ENCODE results near the gene ABCA3.
A peak's percentile ranks its signal among the peaks of the same experiment; 100 is the strongest.

The ABCA3 gene

DNA sequence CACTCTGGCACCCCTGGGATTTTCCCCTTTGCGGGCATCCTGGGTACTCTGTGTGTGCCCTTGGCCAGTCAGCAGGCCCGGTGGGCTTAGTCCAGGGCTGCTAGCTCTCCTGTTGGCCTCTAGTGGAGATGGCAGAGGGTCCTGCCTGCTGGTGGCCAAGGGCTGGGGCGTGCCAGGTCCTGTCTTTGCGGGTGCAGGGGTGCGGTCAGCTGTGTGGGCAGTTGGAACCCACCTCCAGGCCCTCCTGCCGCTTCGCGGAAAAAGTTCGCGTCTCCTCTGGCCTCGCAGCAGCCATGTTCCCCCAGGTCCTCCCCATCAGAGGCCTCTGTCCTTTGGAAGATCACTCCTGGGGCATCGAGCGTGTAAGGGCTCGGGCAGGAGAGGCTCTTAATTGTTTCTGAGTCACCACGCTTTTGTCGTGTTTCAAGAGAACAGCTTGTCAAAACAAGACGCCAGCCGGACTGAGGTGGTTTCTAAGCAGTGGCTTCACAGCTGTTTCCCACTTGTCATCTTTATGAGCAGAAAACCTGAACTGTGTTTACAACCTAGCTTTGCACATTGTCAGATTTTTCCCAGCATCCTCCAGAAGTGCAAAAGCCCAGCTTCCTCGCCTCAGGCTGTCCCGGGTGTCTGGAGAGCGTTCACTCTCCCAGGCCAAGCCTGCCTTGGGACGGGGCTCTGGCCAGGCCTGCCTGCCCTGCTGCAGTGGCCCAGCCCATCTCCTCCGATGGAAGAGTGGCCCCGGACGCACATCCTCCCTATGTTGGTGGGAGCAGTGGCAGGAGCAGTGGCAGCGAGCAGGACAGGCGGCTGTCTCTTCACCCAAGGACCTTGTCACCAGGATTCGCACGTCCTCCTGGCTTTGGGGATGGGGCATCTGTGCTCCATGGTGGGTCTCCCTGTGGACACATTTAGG is 109.3 kb downstream of the ABCA3 start:
- TF ChIP-seq CTCF (IDR thresholded peaks at IDR 0.05) (no peak), ZFX (IDR thresholded peaks at IDR 0.05; ENCODE audit: borderline replicate concordance) (no peak)
- H3K27ac ChIP-seq: no peak overlapping the region

DNA sequence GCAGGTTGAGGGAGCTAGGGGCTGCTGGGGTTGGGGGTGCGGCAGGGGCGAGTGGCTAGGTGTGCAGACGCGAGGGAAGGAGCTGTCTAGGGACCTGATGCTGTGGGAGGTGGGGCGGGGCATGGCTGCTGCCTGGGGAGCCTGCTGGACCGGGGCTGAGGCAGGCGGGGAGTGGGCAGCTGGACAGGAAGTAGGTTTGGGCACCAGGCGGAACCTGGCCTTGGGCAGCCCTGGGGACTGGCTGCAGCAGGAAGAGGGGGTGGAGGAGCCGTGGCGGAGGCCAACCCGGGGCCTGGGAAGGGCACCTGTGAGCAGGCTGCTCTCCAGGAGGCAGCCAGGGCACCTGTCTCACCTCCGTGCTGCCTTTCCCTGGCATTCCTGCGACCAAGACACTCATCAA is 110.2 kb downstream of the ABCA3 start:
- H3K27ac ChIP-seq: no peak overlapping the region
- no peak for TF ChIP-seq ZFX (IDR thresholded peaks at IDR 0.05; ENCODE audit: borderline replicate concordance)
- no peak for TF ChIP-seq CTCF (IDR thresholded peaks at IDR 0.05)

DNA sequence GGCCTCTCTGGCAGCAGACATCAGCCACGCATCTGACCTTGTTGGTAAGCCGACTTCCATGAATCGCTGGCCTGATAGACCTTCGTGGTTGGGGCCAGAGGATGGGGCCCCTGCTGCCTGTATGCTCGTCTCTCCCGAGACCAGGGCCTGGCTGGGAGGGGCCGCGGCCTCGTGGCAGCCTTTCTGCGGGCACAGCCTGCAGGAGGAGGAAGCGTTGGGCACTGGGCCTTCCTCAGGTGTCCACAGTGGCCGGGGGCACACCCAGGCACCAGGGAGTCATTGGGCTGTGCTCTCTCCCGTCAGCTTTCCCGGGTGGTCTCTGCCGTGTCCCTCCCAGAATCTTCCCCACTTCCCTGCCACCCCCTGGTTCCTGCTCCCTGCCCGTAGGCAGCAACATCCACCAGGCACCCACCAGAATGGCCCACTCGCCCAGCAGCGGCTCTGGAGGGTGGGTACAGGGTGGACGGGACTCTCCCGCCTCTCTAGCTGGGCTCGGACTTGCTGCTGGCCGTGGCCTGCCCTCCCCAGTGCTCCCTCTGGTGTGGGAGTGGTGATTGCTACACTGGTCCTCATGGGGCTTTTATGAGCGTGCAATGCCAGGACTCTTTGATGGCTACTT is 110.8 kb downstream of the ABCA3 start:
- H3K27ac ChIP-seq: no peak overlapping the region
- no peak for TF ChIP-seq ZFX (IDR thresholded peaks at IDR 0.05; ENCODE audit: borderline replicate concordance)
- TF ChIP-seq CTCF (IDR thresholded peaks at IDR 0.05): no peak

DNA sequence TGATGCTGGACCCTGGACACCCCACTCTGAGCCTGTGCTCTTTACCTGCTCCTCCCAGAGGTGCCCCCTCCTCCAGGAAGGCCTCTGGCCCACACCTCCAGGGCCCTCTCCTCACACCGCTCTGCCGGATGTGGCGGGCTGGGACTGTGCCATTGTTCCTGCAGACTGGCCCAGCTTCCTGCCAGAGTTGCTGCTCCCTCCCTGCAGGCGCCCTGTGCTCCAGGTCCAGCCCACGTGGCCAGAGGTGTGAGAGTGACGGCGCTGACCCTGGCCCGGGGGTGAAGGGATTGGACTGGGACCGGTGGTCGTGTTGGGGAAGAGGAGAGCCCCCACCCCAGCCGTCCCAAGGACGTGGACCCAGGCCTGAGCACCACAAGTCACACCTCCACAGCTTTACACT is 111.4 kb downstream of the ABCA3 start:
- H3K27ac ChIP-seq: no peak overlapping the region
- TF ChIP-seq ZFX (IDR thresholded peaks at IDR 0.05; ENCODE audit: borderline replicate concordance): no peak
- TF ChIP-seq CTCF (IDR thresholded peaks at IDR 0.05): no peak

- peak overlapping the region; percentile 95; the same call in 1 of the 2 replicates for H3K27ac ChIP-seq
- TF ChIP-seq ZFX (IDR thresholded peaks at IDR 0.05; ENCODE audit: borderline replicate concordance) (no peak), CTCF (IDR thresholded peaks at IDR 0.05) (no peak)
Observed at GRCh38 chr16:2228161-2228824, 112.2 kb downstream of the ABCA3 start.

GRCh38 chr16:2226918-2227317 is 113.6 kb downstream of the ABCA3 start:
- TF ChIP-seq CTCF (IDR thresholded peaks at IDR 0.05) (no peak), ZFX (IDR thresholded peaks at IDR 0.05; ENCODE audit: borderline replicate concordance) (no peak)
- peak overlapping the region; percentile 95 for H3K27ac ChIP-seq
